OCI-LY3 (cell line): ENCODE results near the gene C3orf52.
A peak's percentile ranks its signal among the peaks of the same experiment; 100 is the strongest.

Source experiments
- H2AFZ ChIP-seq: fragments of 200-600, 300-600 bp; shearing (Covaris generic); 2 replicates; pipeline ENCODE4 v1.6.0; 2014; ENCODE audit warnings: antibody characterized with exemption, low read depth, low read length
- H3K27ac ChIP-seq: fragments of 200-600, 300-600 bp; sonication (generic); 2 replicates; pipeline ENCODE4 v1.5.1; 2014; ENCODE audit warnings: mild to moderate bottlenecking, low read length, moderate library complexity, mixed read lengths
- H3K27me3 ChIP-seq: fragments of 200-600, 300-600 bp; sonication (generic); 2 replicates; pipeline ENCODE4 v1.6.1; 2014; ENCODE audit warnings: low read depth, low read length, mixed read lengths
- H3K36me3 ChIP-seq: fragments of 200-600, 300-600 bp; sonication (generic); replicated peaks from 2 replicates; pipeline ENCODE3; 2014; ENCODE audit warnings: low read depth, low read length, mixed read lengths
- H3K4me1 ChIP-seq: fragments of 300-600, 200-600 bp; sonication (generic); 2 replicates; pipeline ENCODE4 v1.6.1; 2014; ENCODE audit warnings: low read length, mixed read lengths
- H3K4me2 ChIP-seq: fragments of 200-600, 300-600 bp; sonication (generic); 2 replicates; pipeline ENCODE4 v1.6.1; 2014; ENCODE audit warnings: low read length, mixed read lengths
- H3K4me3 ChIP-seq: fragments of 300-600, 200-600 bp; sonication (generic); 2 replicates; pipeline ENCODE4 v1.5.1; 2014; ENCODE audit warnings: antibody characterized with exemption, mild to moderate bottlenecking, low read length, moderate library complexity
- H3K79me2 ChIP-seq: fragments of 300-600, 200-600 bp; shearing (Covaris generic); 2 replicates; pipeline ENCODE4 v1.6.1; 2014; ENCODE audit warnings: mild to moderate bottlenecking, low read length, mixed read lengths
- H3K9ac ChIP-seq: fragments of 300-600, 200-600 bp; shearing (Covaris generic); 2 replicates; pipeline ENCODE4 v1.6.0; 2014; ENCODE audit warnings: mild to moderate bottlenecking, low read length, moderate library complexity
- H3K9me3 ChIP-seq: fragments of 200-600, 300-600 bp; shearing (Covaris generic); 2 replicates; pipeline ENCODE4 v1.6.1; 2014; ENCODE audit warnings: low read length, mixed read lengths; ENCODE audit not compliant: insufficient read depth
- H4K20me1 ChIP-seq: fragments of 200-600, 300-600 bp; sonication (generic); 2 replicates; pipeline ENCODE4 v1.6.1; 2016; ENCODE audit warnings: low read length, mixed read lengths; ENCODE audit not compliant: insufficient read depth
- EZH2phosphoT487 ChIP-seq: fragments of 200-600 bp; shearing (Covaris generic); IDR thresholded peaks from 2 replicates; pipeline ENCODE4 v1.6.1; 2018; ENCODE audit warnings: antibody characterized with exemption, mixed run types, low read depth
- TF ChIP-seq, protein P1 (sequence below): fragments of 200-600, 300-600 bp; sonication (generic); IDR thresholded peaks from 2 replicates; pipeline ENCODE4 v1.5.1; 2014; ENCODE audit warnings: antibody characterized with exemption, low read length, low read depth

Gene C3orf52

DNA sequence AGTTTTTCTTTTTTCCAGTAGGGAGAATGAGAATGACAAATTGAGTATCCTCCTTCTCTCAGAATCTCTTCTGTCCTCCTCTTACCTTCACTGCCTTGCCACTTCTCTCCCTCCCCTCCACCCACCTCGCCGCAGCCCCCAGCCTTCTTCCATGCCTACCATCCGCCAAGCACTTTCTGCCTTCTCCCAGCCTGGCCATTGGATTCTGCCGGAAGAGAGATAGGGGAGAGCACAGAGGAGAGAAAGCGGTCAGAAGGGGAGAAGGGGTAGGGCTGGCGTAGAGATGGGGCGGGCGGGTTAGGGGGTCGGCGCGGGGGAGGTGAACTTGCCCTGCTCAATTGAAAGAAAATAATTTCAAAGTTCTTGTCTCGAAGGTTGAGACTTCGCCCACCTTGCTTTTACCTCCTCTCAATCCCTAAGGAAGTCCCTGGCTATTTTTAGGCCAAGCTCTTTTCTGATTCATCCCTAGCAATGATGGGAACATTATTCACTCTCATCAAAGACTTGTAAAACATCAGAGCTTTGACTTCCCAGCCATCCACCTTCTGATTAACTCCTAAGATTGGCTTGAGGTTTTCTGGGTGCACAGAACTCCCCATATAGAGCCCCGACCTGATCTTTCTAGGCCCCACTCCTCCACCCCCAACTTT, 811 bp downstream of the C3orf52 start:
- H3K79me2 ChIP-seq = no peaks in the 10 kb centered on the region
- H3K9me3 ChIP-seq = no peaks in the 10 kb centered on the region
- peak overlapping the region; percentile 96 for H3K4me2 ChIP-seq
- H4K20me1 ChIP-seq = no peaks in the 10 kb centered on the region
- TF ChIP-seq EZH2phosphoT487 = no peak
- TF ChIP-seq, protein P1, sequence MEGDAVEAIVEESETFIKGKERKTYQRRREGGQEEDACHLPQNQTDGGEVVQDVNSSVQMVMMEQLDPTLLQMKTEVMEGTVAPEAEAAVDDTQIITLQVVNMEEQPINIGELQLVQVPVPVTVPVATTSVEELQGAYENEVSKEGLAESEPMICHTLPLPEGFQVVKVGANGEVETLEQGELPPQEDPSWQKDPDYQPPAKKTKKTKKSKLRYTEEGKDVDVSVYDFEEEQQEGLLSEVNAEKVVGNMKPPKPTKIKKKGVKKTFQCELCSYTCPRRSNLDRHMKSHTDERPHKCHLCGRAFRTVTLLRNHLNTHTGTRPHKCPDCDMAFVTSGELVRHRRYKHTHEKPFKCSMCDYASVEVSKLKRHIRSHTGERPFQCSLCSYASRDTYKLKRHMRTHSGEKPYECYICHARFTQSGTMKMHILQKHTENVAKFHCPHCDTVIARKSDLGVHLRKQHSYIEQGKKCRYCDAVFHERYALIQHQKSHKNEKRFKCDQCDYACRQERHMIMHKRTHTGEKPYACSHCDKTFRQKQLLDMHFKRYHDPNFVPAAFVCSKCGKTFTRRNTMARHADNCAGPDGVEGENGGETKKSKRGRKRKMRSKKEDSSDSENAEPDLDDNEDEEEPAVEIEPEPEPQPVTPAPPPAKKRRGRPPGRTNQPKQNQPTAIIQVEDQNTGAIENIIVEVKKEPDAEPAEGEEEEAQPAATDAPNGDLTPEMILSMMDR = no peak
- 0 out of 2 replicates have a peak, but pooled peaks cover 3% of the 10 kb centered on the region for H3K27me3 ChIP-seq
- peak overlapping the region; percentile 95 for H3K4me3 ChIP-seq
- peak overlapping the region; percentile 77 for H3K9ac ChIP-seq
- no peaks in the 10 kb centered on the region for H3K36me3 ChIP-seq
- H3K4me1 ChIP-seq = peaks cover 10% of the 10 kb centered on the region; the same call in 1 of the 2 replicates
- H3K27ac ChIP-seq = no peak overlapping the region
- peak overlapping the region; percentile 92 for H2AFZ ChIP-seq

DNA sequence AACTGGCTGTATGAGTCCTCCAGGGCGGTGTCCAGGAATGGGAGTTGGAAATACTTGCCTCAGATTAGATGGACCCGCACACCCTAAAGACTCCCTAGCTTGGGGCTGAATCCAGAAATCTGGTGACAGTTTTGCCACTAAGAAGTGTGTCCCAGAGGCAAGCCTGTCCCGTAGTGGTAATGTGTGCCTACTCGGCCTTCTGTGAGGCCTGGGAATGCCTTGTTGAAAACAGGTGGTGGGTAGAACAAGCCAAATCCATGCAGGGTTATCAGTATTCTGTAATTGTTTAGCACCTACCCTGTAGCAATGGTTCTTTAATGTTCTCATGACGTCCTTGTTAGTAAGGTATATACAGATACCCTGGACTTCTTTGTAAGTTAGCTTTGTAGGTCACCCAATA, 1.6 kb downstream of the C3orf52 start:
- H3K27me3 ChIP-seq = 0 out of 2 replicates have a peak, but pooled peaks cover 3% of the 10 kb centered on the region
- H3K9ac ChIP-seq = no peak overlapping the region
- H4K20me1 ChIP-seq = no peaks in the 10 kb centered on the region
- H3K4me2 ChIP-seq = no peak overlapping the region
- H3K79me2 ChIP-seq = no peaks in the 10 kb centered on the region
- no peaks in the 10 kb centered on the region for H3K36me3 ChIP-seq
- H3K9me3 ChIP-seq = no peaks in the 10 kb centered on the region
- H3K27ac ChIP-seq = no peak overlapping the region
- TF ChIP-seq, protein P1 = no peak
- no peak for TF ChIP-seq EZH2phosphoT487
- H2AFZ ChIP-seq = no peak overlapping the region
- H3K4me1 ChIP-seq = peaks cover 16% of the 10 kb centered on the region
- no peak overlapping the region for H3K4me3 ChIP-seq

DNA sequence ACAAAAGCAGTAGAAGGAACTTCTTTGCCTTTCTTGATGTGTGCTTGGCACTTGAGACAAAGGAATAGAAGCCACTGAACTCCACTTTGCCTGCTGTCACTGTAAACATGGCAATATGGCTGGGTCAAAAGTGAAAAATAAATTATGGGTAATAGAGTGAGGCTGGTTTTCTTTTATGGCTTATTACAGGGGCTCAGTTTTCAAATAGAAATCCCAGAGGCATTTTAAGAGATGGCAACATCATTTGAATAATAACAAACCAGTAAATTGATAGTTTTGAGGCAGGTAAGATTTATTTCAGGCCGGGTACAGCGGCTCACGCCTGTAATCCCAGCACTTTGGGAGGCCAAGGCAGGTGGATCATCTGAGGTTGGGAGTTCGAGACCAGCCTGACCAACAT, 2.8 kb downstream of the C3orf52 start:
- H3K4me3 ChIP-seq = no peak overlapping the region
- H3K27ac ChIP-seq = no peak overlapping the region
- no peaks in the 10 kb centered on the region for H3K9me3 ChIP-seq
- no peaks in the 10 kb centered on the region for H4K20me1 ChIP-seq
- no peak overlapping the region for H3K9ac ChIP-seq
- H3K4me2 ChIP-seq = no peak overlapping the region
- H2AFZ ChIP-seq = no peak overlapping the region
- TF ChIP-seq, protein P1 = no peak
- no peak for TF ChIP-seq EZH2phosphoT487
- no peaks in the 10 kb centered on the region for H3K79me2 ChIP-seq
- H3K36me3 ChIP-seq = no peaks in the 10 kb centered on the region
- H3K27me3 ChIP-seq = 0 out of 2 replicates have a peak, but pooled peaks cover 3% of the 10 kb centered on the region
- peaks cover 19% of the 10 kb centered on the region for H3K4me1 ChIP-seq

DNA sequence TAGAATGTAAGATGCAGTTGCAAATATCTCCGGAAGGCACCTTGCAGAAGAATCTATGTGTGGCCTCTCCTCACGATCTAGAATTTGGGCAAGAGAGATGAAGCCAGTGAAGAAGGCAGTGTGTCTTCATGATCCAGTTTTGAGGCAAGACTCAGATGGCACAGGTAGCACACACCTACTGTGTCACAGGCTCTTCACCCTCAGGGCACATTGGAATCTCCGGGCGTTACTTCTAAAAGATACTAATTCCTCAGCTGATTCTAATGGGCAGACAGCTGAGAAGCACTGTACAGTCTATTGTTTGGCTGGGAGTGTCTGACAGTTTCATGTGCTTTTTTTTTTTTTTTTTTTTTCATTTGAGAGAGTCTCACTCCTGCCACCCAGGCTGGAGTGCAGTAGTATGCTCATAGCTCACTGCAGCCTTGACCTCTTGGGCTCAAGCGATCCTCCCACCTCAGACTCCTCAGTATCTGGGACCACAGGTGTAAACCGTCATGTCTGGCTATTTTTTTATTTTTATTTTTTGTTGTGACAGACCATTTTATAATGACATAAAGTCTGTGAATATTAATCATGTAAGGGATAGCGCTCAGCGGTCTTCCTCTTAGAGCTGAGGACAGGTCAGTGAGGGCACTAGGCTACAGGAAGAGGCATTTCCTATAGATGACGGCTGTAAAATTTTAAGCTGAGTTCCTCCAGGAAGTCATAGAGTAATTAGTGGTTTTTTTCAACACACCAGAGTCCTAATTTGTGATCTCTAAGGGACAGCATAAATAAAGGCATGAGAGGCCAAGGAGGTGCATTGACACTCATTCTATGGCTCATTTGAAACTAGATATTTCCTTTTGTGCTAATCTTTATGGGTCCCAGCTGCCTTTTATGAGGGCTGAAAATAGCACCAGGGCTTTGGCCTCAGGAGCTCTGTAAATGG, 4.0 kb downstream of the C3orf52 start:
- Histone ChIP-seq H3K9ac (no peak overlapping the region), H3K9me3 (no peaks in the 10 kb centered on the region), H2AFZ (no peak overlapping the region), H3K4me1 (peaks cover 19% of the 10 kb centered on the region), H3K27me3 (0 out of 2 replicates have a peak, but pooled peaks cover 3% of the 10 kb centered on the region), H4K20me1 (no peaks in the 10 kb centered on the region), H3K4me2 (no peak overlapping the region), H3K79me2 (no peaks in the 10 kb centered on the region), H3K4me3 (no peak overlapping the region), H3K27ac (no peak overlapping the region), H3K36me3 (no peaks in the 10 kb centered on the region)
- TF ChIP-seq EZH2phosphoT487 = no peak
- TF ChIP-seq, protein P1 = no peak
